ENCODE measurements around the gene MORN4.
"Not testable (repeated sequence)": the region's sequence is repeated elsewhere in the genome, so short reads cannot be mapped to it uniquely, and the experiment has no call there.

The MORN4 gene

DNA sequence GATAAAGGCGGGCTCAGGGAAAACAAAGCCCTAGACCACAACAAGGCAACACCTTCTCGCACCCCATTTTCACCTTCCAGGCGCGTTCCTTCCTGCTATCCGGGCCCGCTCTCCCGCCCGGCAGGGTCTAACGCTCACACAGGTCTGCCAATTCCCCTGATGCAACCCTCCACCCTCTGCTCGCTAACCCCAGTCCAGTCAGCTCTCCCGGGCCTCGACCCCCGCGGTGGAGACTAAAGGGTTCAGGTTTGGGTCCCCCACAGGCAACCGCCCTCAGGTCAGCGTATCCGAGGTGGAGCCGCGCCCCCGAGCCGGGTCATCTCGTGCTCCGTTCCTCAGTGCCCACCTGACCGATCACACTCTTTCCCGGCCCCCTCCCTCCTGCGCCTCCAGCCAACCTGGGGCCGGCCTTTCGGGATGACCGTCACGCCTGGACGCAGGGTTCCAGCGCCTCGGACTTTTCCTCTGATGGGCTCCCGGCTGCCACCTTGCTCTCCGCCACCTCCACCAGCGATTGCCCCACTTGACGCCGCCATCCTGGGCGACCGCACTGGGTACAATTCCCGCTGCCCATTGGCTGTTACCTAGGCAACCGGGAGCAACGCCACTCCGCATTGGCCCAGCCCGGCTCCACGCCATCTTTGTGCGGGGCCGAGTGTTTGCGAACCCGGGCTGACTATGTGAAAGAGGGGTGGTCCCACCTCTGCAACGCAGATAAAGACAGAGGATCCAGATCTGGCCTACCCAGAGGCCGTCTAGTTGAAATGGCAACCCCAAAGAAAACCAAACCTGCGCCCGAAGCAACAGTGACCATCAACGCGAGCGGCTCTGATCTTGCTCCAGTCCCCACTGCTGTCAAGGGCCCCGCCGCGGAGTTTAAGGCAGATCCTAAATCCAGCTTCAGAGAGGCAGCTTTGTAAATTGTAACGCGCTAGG, at the start of gene MORN4:
Gene MORN4 (minus strand): TSS at position 552 of the 936 bp plus-strand sequence. CDS start 13,847 bp downstream, outside the sequence.
- DNase-seq (ENCODE audit: low spot score): peak; percentile 94

DNA sequence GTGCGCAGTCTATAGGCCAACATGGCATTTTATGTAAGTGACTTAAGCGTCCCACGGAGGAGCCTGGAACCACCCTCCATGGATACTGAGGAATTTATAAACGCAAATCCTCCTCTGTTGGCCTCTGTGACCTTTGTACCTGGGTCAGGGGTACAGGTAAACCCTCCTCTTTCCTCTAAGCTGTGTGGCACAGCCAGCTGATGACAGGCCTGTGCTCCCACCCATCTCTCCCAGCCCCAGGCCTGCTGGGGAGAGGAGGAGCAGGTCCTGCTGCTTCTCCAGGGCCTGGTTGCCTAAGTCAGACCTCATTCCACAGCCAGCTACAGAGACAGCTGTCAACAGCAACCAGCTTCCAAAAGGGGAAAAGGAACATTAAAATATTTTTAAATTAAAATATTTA, 48.7 kb upstream of the MORN4 start:
- DNase-seq (ENCODE audit: low spot score): no peak

DNA sequence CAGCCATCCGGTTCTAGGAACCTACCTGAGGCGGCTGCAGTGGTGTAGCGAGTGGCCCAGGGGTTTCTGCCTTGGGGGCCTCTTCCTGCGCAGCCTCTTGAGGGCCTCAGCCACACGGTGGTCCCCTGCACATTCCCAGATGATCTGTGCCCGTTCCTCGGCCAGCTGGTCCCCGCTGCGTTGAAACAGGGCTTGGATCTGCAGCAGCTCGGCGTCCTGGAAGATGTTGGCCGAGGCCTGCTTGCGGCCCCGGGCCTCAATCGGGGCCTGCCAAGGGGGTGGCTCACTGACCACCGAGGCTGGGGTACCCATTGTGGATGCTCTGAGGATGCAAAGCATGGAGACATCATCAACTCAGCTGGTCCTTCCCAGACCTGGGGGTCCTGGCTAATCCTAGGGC, 46.3 kb upstream of the MORN4 start:
- DNase-seq (ENCODE audit: low spot score): no peak

DNA sequence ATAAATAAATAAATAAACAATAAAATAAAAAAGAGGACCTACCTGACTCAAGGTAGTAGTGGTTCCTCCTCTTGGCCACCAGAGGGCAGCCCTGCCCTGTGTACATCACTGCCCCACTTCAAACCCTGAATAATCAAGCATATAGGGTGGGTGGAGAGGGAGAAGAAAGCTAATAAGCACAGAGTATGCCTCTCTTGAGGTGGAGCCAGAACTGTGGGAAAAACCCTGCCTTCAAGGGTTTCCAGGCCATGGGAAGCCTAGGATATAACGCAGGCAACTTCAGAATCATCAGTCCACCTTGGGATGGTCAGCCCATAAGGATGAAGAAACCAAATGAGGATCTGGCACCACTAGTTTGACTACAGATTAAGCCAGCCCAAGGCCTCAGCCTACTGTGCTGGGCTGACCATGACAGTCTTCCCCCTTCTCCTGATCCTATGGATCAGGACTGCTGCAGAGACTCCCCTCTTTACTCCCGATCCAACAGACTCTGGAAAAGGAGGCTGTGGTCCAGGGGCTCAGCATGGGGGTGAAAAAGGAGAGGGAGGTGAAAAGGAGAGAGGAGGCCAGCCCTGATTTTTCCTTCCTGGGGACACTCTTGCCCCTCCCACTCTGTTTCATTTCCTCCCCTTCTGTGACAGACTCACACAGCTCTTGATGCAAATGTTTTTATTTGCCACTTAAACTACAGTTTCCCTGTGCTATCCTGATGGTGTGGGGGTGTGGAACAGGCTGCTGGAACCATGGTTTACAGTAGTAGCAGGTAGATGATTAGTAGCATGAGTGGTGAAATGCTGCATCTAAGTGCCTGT, 43.7 kb upstream of the MORN4 start:
- DNase-seq (ENCODE audit: low spot score): no peak

DNA sequence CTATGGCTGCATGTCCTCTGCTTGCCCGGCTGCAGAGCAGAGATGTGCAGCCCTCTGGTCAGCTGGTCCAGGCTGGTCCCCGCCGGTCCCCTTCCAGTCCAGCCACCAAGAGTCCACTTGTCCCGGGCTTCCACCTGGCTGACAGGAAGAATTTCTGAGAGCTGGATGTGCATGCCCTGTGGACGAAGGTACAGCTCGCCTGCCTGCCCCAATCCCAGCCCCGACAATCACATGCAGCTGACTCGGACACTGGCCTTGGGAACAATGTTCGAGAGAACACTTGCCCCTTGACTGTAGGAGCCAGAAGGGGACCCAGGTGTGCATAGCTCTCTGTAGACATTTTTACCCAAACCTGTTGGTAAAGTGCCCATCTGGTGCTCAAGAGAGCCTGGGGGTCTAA, 41.9 kb upstream of the MORN4 start:
- DNase-seq (ENCODE audit: low spot score): no peak

DNA sequence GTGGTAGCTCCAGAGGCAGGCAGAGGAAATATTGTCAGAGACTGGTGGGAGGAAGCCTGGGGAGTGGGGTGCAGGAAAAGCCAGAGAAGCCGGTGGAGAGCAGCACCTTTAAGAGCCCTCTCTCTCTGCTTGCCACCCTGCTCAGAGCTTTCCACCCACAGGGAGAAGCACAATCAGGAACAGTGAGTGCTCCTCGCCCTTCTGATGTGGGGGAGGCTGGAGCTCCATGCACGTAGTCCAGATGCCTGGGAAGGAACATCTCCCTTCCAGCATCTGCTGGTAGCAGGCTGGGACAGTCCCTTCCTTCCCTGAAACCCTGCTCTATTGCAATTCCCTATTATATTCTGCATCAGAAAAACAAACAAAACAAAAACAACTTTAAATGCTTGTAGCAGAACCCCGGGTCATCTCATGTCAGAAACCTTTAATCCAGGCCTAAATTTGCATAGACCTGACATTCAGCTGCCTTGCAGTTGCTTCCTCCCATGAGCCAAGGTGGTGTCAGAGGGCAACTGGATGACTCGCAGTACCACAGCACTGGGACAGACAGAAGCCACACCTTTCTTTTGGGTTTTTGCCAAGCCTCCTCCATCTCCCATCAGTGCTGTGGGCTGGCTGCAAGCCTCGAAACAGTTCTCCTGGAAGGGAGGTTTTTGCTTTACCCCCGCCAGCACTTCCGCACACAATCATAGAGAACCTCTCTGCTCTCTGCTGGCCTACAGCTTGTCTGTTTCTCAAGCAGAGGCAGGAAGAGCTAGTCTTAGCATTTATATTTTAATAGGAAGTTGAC, 40.6 kb upstream of the MORN4 start:
- DNase-seq (ENCODE audit: low spot score): no peak

DNA sequence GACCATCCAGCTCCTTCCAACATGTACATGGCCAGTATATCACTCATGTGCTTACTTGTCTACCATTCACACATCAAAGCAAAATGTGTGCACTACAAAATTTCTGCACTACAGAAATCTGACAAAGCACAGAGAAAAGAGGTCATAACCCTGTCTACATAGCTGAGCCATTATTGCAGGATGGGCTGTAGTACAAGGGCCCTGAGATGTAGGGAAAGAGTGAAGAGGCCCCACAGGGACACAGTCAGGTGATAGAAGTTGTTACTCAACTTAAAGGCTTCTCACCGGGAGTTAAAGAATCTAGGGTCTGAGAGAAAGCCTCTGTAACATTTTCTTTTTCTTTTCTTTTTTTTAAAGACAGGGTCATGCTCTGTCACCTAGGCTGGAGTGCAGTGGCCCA, 36.3 kb upstream of the MORN4 start:
- no peak for DNase-seq (ENCODE audit: low spot score)

DNA sequence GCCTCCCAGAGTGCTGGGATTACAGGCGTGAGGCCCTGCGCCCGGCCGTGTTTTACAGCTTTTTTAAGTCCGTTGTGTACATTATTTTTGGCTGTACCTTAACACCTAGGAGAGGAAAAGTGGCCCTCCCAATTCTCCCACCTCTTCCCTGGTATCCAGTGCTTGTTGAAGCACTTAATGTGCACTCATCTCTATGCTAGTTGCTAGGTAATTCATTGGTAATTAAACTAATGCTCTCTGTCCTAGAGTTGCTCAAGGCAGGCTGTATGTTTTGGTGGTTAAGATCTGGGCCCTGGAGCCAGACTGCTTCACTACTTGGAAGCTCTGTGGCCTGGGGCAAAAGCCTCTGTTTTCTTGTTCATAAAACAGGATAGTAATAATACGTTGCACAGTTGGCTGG, 34.2 kb upstream of the MORN4 start:
- DNase-seq (ENCODE audit: low spot score): no peak

DNA sequence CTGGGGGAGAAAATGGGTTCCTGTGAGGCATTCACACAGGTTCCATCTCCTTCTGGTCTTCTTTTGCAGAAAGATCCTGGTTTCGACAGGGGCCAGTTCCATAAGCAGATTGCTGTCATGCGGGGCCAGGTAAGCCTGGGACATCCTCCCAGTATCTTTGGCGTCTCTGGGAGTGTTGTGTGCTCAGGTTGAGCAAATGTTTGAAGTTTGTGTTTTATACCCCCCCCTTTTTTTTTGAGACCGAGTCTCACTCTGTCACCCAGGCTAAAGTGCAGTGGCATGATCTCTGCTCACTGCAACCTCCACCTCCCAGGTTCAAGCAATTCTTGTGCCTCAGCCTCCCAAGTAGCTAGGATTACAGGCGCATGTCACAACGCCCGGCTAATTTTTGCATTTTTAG, 33.7 kb upstream of the MORN4 start:
- DNase-seq (ENCODE audit: low spot score): no peak

DNA sequence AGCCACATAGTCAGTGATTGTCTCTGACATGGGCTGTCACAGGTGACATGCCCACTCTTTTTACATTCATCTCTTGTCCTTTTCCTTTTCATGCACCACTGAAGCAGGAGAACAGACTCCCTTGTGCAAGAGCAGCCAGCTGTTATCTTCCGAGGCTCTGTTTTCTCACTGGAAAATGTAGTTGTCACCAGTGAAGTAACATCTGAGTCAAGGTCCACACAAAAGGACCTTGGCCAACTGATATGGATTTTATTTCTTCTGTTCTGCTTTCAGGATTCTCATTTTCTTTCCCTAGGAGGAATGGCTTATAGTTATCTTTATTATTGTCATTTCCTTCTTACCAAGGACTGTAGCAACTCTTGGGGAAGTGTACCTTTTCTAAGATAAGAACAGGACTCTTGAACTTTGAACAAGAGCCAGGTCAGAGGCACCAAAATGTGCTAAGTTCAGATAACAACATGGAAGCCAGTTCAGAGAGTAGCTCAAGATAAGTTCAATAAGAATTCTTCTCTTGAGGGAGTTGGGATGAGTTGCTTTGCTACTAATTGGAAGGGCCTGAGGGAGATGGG, 31.1 kb upstream of the MORN4 start:
- DNase-seq (ENCODE audit: low spot score): no peak

DNA sequence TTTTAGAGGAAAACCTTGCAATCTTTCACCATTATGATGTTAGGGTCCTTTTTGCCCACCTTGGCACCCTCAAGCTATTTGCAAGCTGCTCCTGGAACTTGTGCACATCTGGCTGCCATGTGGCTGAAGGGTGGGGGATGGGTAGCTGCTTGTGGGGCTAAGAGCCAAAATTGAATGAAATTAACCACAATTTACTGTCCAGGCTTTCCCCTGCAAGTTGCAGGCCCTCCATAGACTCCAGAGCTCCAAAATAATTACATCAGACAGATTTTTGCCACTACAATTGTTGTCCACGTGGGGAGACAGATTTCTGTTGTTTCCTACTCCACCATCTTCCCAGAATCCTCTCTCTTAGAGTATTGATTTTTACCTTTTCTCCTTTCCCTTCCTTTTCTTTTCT, 26.3 kb upstream of the MORN4 start:
- DNase-seq (ENCODE audit: low spot score): no peak

DNA sequence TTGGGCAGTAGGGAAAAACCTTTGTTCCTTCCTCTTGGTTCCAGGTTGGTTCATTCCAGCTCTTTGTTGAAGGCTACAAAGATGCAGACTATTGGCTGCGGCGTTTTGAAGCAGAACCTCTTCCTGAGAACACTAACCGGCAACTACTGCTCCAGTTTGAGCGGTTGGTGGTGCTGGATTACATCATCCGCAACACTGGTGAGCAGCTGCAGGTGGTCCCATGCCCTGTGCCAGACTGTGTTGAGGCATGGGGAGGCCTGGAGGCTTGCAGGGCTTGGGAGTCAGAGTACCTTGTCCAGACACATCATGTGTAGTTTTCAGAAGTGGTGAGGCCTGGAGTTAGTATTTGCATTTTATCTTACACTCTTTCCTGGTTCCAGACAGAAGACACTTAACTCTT, 23.5 kb upstream of the MORN4 start:
- DNase-seq (ENCODE audit: low spot score): no peak

DNA sequence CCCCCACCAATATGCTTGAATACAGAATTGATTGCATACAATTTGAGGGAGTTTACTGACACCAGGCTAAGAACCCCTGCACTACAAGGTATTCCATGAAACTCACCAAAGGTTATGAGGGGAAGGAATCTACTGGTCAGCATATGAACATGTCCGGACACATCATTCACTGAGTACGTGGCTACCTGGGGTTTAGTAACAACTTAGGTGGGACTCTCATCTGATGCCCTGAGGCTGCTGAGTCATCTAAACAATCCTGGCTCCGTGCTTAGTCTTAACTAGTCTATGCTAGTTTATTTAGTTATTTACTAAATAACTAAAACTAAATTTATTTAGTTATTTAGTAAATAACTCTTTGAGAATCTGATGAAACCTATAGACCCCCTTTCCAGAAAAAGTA, 18.5 kb upstream of the MORN4 start:
- DNase-seq (ENCODE audit: low spot score): no peak

DNA sequence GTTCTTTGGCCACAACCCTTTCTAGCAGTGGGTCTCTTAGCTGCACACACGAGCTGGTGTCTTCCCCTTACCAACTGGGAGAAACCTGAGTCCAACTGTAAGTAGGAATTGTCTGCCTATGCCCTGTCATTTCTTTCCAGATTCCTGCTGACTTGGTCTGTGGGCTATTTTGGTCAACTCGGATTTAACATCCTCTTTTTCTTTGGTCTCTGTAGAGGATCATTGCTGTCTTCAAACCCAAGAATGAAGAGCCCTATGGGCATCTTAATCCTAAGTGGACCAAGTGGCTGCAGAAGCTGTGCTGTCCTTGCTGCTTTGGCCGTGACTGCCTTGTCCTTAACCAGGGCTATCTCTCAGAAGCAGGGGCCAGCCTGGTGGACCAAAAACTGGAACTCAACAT, 17.4 kb upstream of the MORN4 start:
- DNase-seq (ENCODE audit: low spot score): no peak

DNA sequence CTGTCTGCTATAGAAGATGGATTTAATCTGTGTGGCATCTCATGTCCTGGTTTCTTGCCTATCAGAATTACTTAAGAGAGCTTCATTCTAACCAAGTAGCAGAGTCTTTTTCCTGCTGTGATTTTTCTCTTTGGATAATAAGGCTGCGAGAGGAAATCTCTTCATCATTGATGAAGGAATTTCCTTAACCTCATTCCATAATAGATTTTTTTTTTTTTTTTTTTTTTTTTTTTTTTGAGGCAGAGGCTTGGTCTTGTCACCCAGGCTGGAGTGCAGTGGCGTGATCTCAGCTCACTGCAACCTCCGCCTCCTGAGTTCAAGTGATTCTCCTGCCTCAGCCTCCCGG, 16.1 kb upstream of the MORN4 start:
- DNase-seq (ENCODE audit: low spot score): not testable (repeated sequence)

DNA sequence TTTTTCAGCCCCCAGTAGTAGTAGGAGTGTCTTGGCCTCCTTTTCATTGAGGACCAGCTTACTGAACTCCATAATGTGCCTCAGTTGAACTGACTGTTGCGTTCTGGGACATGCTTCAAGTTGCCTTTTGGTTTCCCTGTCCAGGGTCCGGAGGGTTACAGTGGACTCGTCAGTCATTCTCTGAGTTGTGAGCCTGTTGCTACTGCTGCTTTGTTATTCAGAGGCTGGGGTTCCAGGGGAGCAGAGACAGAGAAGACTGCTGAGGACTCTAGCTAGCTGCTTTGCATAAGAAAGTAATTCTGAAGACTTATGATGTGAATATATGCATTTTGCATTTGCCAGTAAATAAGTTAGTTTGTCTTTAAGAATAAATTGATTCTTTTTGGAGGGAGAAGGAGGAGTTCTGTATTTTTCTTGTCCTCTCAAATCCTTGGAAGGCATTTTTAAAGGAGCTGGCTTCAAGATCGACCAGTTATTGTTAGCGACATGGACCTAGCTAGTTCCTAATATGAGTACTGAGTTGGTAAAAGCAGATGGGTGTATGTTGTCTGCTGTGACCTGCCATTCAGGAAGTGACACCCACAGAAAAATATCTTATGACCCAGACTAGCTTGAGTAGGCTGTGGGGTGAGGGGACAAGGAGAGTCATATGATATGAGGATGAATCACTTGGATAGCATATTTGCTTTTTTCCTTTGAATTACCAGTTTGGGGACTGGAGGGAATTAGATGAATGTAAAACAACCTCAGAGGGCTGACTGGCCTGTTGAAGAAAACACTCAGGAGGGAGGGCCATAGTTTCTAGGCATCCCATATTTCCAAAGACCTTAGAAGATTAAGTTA, 15.5 kb upstream of the MORN4 start:
- DNase-seq (ENCODE audit: low spot score): no peak

DNA sequence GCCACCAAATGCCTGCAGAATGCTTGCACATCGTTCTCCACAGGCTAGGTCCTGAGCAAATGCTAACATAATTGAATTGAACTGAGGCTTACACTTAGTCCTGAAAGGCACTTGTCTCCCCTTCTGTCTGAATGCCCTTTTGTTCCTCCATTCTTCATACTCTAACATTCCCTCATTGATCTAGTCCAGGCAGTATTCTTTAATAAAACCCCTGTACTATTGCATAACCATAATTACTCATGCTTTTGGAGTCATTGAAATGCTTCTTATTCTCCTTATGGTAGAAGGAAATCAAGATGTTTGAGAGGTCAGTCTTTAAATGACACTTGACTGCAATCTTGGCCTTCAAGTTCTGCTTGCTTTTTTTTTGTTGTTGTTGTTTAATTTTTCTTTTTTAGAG, 14.3 kb upstream of the MORN4 start:
- no peak for DNase-seq (ENCODE audit: low spot score)

DNA sequence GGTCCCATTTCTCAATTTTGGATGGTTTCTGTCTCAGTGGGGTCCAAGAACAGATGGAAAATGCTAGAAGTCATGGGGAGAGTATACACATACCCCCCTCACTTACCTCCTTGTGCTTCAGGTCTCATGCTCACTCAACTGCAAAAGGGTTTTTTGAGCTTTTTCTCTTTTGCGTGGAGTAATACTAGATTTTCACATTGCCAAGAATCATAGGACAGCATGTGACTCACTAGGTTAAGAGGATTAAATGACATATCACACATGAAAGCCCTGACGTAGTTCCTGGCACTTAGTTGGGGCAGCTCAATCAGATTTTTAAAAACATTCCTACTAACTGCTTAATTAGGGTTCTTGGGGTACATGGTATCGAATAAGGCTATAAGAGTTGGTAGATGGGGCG, 11.6 kb upstream of the MORN4 start:
- DNase-seq (ENCODE audit: low spot score): no peak

DNA sequence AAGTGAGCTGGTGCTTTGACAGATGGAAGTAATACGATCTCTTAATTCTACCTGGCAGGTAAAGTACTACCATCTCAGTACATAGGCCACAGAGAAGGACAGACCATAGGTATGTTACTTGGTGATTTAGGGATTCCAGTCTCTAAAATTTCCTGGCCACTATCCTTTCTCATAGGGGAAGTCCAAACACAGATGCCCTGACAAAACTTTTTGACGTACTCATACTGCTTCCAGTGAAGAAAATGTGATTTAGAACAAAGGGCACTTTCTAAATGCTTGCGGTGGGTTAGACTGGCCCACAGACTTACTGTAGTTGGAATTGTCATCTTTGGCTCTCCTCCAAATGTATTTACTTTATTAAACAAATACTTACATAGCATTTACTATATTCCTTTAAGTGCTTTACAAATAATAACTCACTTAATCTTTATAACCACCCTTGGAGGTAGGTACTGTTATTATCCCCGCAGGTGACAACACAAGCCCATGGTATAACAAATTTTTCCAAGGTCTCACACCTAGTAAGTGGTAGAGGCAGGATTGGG, 10.2 kb upstream of the MORN4 start:
- no peak for DNase-seq (ENCODE audit: low spot score)

DNA sequence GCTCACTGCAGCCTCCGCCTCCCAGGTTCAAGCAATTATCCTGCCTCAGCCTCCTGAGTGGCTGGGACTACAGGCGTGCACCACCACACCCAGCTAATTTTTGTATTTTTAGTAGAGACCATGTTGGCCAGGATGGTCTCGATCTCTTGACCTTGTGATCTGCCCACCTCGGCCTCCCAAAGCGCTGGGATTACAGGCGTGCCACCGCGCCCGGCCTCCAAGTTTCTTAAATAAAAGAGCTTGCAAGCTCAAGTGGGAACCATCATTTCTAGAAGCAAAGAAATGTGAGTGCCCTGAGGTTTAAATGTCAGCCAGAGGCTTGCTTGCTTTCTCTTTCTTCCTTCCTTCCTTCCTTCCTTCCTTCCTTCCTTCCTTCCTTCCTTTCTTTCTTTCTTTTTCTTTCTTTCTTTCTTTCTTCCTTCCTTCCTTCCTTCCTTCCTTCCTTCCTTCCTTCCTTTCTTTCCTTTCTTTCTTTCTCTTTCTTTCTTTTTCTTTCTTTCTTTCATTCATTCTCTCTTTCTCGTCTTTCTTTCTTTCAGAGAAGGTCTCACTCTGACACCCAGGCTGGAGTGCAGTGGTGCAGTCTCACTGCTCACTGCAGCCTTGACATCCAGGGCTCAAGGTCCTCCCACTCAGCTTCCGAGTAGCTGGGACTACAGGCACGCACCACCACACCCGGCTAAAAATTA, 9.3 kb upstream of the MORN4 start:
- not testable (repeated sequence) for DNase-seq (ENCODE audit: low spot score)

Measured in left forelimb (tissue), 1 donor.